ENCODE measurements around the gene GPC6.

- TF ChIP-seq, protein P1, sequence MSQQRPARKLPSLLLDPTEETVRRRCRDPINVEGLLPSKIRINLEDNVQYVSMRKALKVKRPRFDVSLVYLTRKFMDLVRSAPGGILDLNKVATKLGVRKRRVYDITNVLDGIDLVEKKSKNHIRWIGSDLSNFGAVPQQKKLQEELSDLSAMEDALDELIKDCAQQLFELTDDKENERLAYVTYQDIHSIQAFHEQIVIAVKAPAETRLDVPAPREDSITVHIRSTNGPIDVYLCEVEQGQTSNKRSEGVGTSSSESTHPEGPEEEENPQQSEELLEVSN (IDR thresholded peaks at IDR 0.05; ENCODE audit: borderline replicate concordance, low read depth) = no peak
- TF ChIP-seq POLR2A (IDR thresholded peaks at IDR 0.05; ENCODE audit: low read length) = no peak
- TF ChIP-seq EP300 (IDR thresholded peaks at IDR 0.05) = no peak
- TF ChIP-seq CTCF (IDR thresholded peaks at IDR 0.05) = no peak
- TF ChIP-seq, protein P2, sequence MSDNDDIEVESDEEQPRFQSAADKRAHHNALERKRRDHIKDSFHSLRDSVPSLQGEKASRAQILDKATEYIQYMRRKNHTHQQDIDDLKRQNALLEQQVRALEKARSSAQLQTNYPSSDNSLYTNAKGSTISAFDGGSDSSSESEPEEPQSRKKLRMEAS (IDR thresholded peaks at IDR 0.05) = no peak
- TF ChIP-seq, protein P3, sequence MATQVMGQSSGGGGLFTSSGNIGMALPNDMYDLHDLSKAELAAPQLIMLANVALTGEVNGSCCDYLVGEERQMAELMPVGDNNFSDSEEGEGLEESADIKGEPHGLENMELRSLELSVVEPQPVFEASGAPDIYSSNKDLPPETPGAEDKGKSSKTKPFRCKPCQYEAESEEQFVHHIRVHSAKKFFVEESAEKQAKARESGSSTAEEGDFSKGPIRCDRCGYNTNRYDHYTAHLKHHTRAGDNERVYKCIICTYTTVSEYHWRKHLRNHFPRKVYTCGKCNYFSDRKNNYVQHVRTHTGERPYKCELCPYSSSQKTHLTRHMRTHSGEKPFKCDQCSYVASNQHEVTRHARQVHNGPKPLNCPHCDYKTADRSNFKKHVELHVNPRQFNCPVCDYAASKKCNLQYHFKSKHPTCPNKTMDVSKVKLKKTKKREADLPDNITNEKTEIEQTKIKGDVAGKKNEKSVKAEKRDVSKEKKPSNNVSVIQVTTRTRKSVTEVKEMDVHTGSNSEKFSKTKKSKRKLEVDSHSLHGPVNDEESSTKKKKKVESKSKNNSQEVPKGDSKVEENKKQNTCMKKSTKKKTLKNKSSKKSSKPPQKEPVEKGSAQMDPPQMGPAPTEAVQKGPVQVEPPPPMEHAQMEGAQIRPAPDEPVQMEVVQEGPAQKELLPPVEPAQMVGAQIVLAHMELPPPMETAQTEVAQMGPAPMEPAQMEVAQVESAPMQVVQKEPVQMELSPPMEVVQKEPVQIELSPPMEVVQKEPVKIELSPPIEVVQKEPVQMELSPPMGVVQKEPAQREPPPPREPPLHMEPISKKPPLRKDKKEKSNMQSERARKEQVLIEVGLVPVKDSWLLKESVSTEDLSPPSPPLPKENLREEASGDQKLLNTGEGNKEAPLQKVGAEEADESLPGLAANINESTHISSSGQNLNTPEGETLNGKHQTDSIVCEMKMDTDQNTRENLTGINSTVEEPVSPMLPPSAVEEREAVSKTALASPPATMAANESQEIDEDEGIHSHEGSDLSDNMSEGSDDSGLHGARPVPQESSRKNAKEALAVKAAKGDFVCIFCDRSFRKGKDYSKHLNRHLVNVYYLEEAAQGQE (IDR thresholded peaks at IDR 0.05) = no peak
- no peak for TF ChIP-seq MAZ (IDR thresholded peaks at IDR 0.05; ENCODE audit: borderline replicate concordance, low read depth, low read length)
- TF ChIP-seq NR3C1 (IDR thresholded peaks at IDR 0.05) = no peak
- no peak for TF ChIP-seq CHD2 (IDR thresholded peaks at IDR 0.05; ENCODE audit: low read length, partially characterized antibody)
- no peak for TF ChIP-seq USF2 (IDR thresholded peaks at IDR 0.05)
Measured at GRCh38 chr13:94395860-94396259, 1169.3 kb downstream of the GPC6 start.

Measured in A549 (cell line).